Stimulated activated CD8-positive, alpha-beta memory T cell treated with anti-CD3 and anti-CD28 coated beads, Interleukin-4, amount 100 ng/mL, for 48 hours (primary cell): ENCODE results near the gene HNRNPF.

Experiments
- DNase-seq: peaks from one replicate; pipeline ENCODE4 v3.0.0-alpha.2; 2020

HNRNPF gene

GRCh38 chr10:43421201-43421507 lies 12.2 kb upstream of the HNRNPF start:
- DNase-seq = no peak

GRCh38 chr10:43420369-43421200 lies 11.6 kb upstream of the HNRNPF start:
- peak; percentile 89 for DNase-seq

GRCh38 chr10:43419997-43420368 lies 11.0 kb upstream of the HNRNPF start:
- DNase-seq = no peak

- DNase-seq = peak; percentile 71
Measured at GRCh38 chr10:43417950-43418768, 9.2 kb upstream of the HNRNPF start.

GRCh38 chr10:43415544-43415943 lies 6.6 kb upstream of the HNRNPF start:
- DNase-seq = no peak

GRCh38 chr10:43411536-43411935 lies 2.5 kb upstream of the HNRNPF start:
- DNase-seq = no peak

GRCh38 chr10:43410345-43410744 lies 1.4 kb upstream of the HNRNPF start:
- no peak for DNase-seq

GRCh38 chr10:43409385-43410109 lies 561 bp upstream of the HNRNPF start:
- DNase-seq = peak; percentile 76

- DNase-seq = no peak
Measured at GRCh38 chr10:43408331-43408709, 666 bp downstream of the HNRNPF start.

- peak; percentile 94 for DNase-seq
Measured at GRCh38 chr10:43407576-43408330, 1.2 kb downstream of the HNRNPF start.

GRCh38 chr10:43407148-43407575 lies 1.8 kb downstream of the HNRNPF start:
- DNase-seq = peak; percentile 73

- DNase-seq = no peak
Measured at GRCh38 chr10:43404704-43405084, 4.3 kb downstream of the HNRNPF start.

- DNase-seq = no peak
Measured at GRCh38 chr10:43403911-43404703, 4.9 kb downstream of the HNRNPF start.

- DNase-seq = no peak
Measured at GRCh38 chr10:43402880-43403452, 6.0 kb downstream of the HNRNPF start.

GRCh38 chr10:43402176-43402575 lies 6.8 kb downstream of the HNRNPF start:
- DNase-seq = no peak

GRCh38 chr10:43401627-43402026 lies 7.4 kb downstream of the HNRNPF start:
- DNase-seq = no peak

- no peak for DNase-seq
Measured at GRCh38 chr10:43399320-43400310, 9.4 kb downstream of the HNRNPF start.

GRCh38 chr10:43398939-43399319 lies 10.1 kb downstream of the HNRNPF start:
- DNase-seq = no peak

GRCh38 chr10:43396928-43397624 lies 11.9 kb downstream of the HNRNPF start:
- DNase-seq = peak; percentile 89
